Epithelial cell of proximal tubule (primary cell): ENCODE results near the gene KCNMA1. TPM values are rescaled to one million over a fixed set of nuclear protein-coding genes. Genes with fewer than 3 reads are reported as not detected.

Experiments
- DNase-seq: peaks from one replicate; pipeline ENCODE4 v3.0.0-alpha.2; 2011; ENCODE audit warnings: low read depth
- H3K4me3 ChIP-seq: 2 replicates; pipeline ENCODE4 v1.5.1; 2011; ENCODE audit warnings: low read depth, mild to moderate bottlenecking, low read length
- total RNA-seq: library from RNA; depleted of rRNA; stranded (reverse); fragments of >200 nt; gene quantifications from 2 replicates; pipeline ENCODE4 v1.2.3, GENCODE V29; 2015
- TF ChIP-seq, protein P1 (sequence below): conservative IDR thresholded peaks from 2 replicates; pipeline ENCODE4 v1.5.1; 2012; ENCODE audit warnings: low read depth, mild to moderate bottlenecking, low read length

The KCNMA1 gene
- total RNA-seq, 1 donor from 2014 or later: 12.5 TPM

DNA sequence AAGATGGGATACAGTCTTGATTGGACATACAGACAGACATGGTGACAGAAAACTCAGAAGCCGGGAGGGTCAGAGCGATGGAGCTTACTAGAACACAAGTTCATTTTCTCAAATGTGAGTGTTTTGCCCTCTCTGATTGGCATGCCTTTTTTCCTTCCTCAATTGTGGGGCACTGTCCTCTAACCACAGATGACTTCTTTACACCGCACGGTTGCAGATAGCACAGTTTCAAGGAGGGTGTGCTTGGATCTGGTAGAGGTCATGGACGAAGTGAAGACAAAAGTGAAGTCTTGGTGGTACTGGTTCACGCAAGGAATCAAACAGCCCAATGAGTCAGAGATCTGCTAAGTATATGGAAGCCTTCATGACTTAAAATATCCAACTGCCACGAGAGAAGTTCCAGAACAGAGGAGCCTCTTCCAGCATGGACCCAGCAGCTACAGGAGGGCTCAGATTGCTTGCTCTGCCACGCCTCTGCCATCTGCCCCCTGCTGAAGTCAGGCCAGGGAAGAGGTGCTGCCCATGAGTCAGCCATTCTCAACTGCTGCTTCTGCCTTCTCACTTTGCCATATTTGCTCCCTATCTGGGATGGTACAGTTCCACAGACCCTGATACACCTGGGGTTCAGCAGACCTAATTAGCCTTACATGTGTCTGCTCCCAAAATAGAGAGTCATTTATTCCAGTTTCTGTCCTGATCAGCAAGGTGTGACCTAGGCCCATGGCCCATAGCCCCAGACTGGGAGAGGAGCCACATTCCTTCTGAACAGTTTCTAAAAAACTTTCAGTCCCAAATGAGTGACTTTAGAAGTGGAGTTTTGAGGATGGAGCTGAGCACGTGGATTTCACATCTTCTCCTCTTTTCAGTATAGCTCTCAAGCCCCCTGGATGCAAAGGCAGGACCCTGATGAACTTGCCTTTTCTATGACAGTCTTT lies 413.8 kb downstream of the KCNMA1 start:
- TF ChIP-seq, protein P1, sequence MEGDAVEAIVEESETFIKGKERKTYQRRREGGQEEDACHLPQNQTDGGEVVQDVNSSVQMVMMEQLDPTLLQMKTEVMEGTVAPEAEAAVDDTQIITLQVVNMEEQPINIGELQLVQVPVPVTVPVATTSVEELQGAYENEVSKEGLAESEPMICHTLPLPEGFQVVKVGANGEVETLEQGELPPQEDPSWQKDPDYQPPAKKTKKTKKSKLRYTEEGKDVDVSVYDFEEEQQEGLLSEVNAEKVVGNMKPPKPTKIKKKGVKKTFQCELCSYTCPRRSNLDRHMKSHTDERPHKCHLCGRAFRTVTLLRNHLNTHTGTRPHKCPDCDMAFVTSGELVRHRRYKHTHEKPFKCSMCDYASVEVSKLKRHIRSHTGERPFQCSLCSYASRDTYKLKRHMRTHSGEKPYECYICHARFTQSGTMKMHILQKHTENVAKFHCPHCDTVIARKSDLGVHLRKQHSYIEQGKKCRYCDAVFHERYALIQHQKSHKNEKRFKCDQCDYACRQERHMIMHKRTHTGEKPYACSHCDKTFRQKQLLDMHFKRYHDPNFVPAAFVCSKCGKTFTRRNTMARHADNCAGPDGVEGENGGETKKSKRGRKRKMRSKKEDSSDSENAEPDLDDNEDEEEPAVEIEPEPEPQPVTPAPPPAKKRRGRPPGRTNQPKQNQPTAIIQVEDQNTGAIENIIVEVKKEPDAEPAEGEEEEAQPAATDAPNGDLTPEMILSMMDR: no peak
- no peak for DNase-seq
- no peak overlapping the region for H3K4me3 ChIP-seq

DNA sequence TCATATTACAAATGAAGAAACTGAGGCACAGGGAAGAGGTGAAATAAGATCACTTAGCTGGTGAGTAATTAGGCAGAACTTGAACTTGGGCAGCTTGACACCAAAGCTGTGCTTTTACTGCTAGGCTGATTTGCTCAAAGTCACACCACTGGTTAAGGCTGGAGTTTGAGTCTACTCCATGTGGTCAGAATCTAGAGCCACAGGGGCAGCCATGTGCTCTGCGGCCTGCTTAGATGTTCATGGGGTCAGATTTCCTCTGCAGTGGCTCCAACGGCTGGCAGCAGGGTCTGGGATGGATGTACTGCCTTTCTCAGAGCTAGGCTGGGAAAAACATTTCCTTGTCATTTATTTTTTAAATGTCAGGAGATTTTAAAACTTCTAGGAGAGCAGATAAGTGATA lies 417.5 kb downstream of the KCNMA1 start:
- DNase-seq: no peak
- H3K4me3 ChIP-seq: no peak overlapping the region
- TF ChIP-seq, protein P1: no peak

DNA sequence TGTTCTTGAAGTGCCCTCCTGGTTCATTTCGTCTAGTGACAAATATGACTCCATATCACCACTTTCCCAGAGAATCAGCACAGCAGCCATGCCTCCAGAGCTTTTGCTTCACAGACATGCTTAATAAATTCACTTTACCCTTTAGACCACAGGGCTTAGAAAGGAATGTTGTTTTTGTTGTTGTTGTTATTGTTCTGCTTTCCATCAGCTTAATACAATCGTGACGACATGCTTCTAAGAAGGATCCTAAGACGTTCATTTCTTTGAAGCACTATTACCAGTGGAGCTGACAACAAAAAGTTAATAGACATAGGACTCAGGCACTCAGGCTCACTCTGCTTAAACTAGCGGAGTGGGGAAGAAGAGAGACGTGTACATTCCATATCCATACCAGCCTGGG lies 418.6 kb downstream of the KCNMA1 start:
- no peak overlapping the region for H3K4me3 ChIP-seq
- DNase-seq: no peak
- TF ChIP-seq, protein P1: no peak

DNA sequence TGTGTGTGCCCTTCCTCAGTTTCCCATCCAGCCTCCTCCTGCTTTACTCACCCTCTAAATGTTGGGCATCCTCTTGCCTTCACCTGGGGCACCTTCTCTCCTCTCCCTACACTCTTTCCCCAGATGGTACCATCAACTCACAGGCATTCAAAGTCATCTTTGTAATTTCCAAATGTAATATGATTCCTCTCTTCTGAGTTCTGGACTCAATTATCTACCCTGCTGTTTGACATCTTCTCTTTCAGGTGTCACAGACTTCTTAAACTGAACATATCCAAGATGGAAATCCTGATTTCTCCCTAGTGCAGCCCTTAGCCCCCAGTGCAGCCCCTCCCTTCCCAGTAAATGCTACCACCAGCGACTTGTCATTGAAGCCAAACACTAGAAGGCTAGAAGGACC lies 422.8 kb downstream of the KCNMA1 start:
- no peak for DNase-seq
- TF ChIP-seq, protein P1: no peak
- H3K4me3 ChIP-seq: no peak overlapping the region

DNA sequence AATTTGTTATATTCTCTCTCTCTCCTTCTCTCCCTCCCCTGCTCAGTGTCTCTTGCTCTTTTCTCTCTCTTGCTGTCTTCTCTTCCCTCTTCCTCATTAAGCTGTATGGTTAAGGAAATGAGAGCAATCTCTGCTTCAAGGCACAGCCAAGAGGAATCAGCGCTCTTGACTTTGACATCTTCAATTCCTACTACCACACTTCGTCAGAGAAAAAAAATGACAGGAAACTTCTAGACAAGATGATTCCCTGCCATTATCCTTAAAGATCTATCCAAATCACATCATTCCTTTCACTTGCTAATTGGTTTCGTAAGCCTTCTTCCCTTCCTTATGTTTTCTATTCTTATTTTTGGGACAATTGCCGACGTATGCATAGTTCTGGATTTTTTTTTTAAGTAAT lies 425.0 kb downstream of the KCNMA1 start:
- H3K4me3 ChIP-seq: no peak overlapping the region
- no peak for DNase-seq
- TF ChIP-seq, protein P1: no peak

DNA sequence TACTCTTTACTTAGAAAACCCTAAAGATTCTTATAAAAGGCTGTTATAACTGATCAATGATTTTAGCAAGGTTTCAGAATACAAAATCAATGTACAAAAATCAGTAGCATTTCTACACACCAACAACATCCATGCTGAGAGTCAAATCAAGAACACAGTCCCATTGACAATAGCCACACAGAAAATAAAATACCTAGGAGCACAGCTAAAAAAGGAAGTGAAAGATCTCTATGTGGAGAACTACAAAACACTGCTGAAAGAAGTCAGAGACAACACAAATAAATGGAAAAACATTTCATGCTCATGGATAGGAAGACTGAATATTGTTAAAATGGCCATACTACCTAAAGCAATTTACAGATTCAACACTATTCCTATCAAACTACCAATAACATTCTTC lies 427.0 kb downstream of the KCNMA1 start:
- no peak for DNase-seq
- H3K4me3 ChIP-seq: no peak overlapping the region
- TF ChIP-seq, protein P1: no peak
